B cell (primary cell): ENCODE measurements around the gene CHTOP. TPM values are rescaled to one million over a fixed set of nuclear protein-coding genes. Genes with fewer than 3 reads are reported as not detected.

Experiments
- ATAC-seq: fragments of 200-7000 bp; cut with Tn5 transposase; one replicate; pipeline ENCODE4 v1.10.0; 2021; ENCODE audit warnings: low read depth, mild to moderate bottlenecking, moderate number of reproducible peaks, moderate library complexity
- CTCF ChIA-PET: fragments of 350-600 bp; sonication (Branson Sonifier 250); formaldehyde crosslinking; loops from one replicate; lab custom pipeline; 2021; ENCODE audit warnings: antibody characterized with exemption, inconsistent platforms; lab: Charles Lee
- POLR2A ChIA-PET: fragments of 350-600 bp; sonication (Branson Sonifier 250); formaldehyde crosslinking; loops from one replicate; lab custom pipeline; 2021; ENCODE audit warnings: antibody characterized with exemption; lab: Charles Lee
- DNase-seq: peaks from one replicate; pipeline ENCODE4 v3.0.0; 2013
- H2AFZ ChIP-seq: 2 replicates; pipeline ENCODE4 v1.6.1; 2012; ENCODE audit warnings: mild to moderate bottlenecking, low read depth, low read length; ENCODE audit not compliant: insufficient read depth, poor library complexity, severe bottlenecking
- H3K27ac ChIP-seq, 2 donors: 1 replicate in 1 of 2; 2 replicates in 1 of 2; pipeline ENCODE4 v1.5.1; 2012 to 2013; ENCODE audit warnings: low read length in 2 of 2, mild to moderate bottlenecking in 2 of 2, moderate library complexity in 1 of 2
- H3K27me3 ChIP-seq, 4 experiments: fragments of 200-600 bp in 1 of 4; sonication (generic) in 1 of 4; replicated peaks in 1 of 4; 1 replicate in 2 of 4; 2 replicates in 2 of 4; pipeline versions ENCODE4 v1.6.1 to v1.7.0; 2013 to 2016; ENCODE audit warnings: low read length in 3 of 4, mild to moderate bottlenecking in 2 of 4, mixed read lengths in 1 of 4, moderate library complexity in 1 of 4; ENCODE audit not compliant: insufficient read depth in 4 of 4, control insufficient read depth in 3 of 4; ENCODE audit errors: control extremely low read depth in 1 of 4
- H3K36me3 ChIP-seq, 2 experiments: replicated peaks in 1 of 2; 1 replicate in 1 of 2; 2 replicates in 1 of 2; pipeline versions ENCODE4 v1.6.1 to v1.7.1; 2013; ENCODE audit warnings: low read length in 1 of 2; ENCODE audit not compliant: insufficient read depth in 2 of 2, control insufficient read depth in 1 of 2; ENCODE audit errors: control extremely low read depth in 1 of 2, extremely low read depth in 1 of 2
- H3K4me1 ChIP-seq, 2 donors: fragments of 200-600 bp in 1 of 2; sonication (generic) in 1 of 2; 1 replicate in 1 of 2; 2 replicates in 1 of 2; pipeline versions ENCODE4 v1.5.1 to v1.6.1; 2013 to 2017; ENCODE audit warnings: low read length in 2 of 2; ENCODE audit not compliant: control insufficient read depth in 2 of 2, insufficient read depth in 2 of 2
- H3K4me2 ChIP-seq: replicated peaks from 2 replicates; pipeline ENCODE3; 2012; ENCODE audit warnings: mild to moderate bottlenecking, low read depth, low read length; ENCODE audit not compliant: poor library complexity, severe bottlenecking
- H3K4me3 ChIP-seq, 5 experiments: fragments of 200-600 bp in 1 of 5; sonication (generic) in 1 of 5; 1 replicate in 3 of 5; 2 replicates in 2 of 5; pipeline versions ENCODE4 v1.5.1 to v1.7.0; 2011 to 2016; ENCODE audit warnings: low read length in 4 of 5, mild to moderate bottlenecking in 4 of 5, low read depth in 2 of 5, control low read depth in 1 of 5, moderate library complexity in 1 of 5; ENCODE audit not compliant: insufficient read depth in 1 of 5; ENCODE audit errors: control extremely low read depth in 1 of 5, extremely low read depth in 1 of 5
- H3K79me2 ChIP-seq: fragments of 200-600 bp; sonication (generic); one replicate; pipeline ENCODE4 v1.6.0; 2016; ENCODE audit warnings: low read length; ENCODE audit not compliant: control insufficient read depth, insufficient read depth
- H3K9ac ChIP-seq: fragments of 200-600 bp; sonication (generic); 2 replicates; pipeline ENCODE4 v1.6.1; 2017; ENCODE audit warnings: mild to moderate bottlenecking, low read length, moderate library complexity
- H3K9me3 ChIP-seq, 3 donors: one replicate each; pipeline versions ENCODE4 v1.6.1 to v1.7.1; 2013; ENCODE audit warnings: low read length in 2 of 3; ENCODE audit not compliant: control insufficient read depth in 2 of 3, insufficient read depth in 1 of 3; ENCODE audit errors: control extremely low read depth in 1 of 3
- H4K20me1 ChIP-seq: 2 replicates; pipeline ENCODE4 v1.6.0; 2012; ENCODE audit warnings: mild to moderate bottlenecking, low read length; ENCODE audit not compliant: insufficient read depth, control insufficient read depth, poor library complexity, severe bottlenecking
- H3K27ac Mint-ChIP-seq: one replicate; pipeline ENCODE4 v1.8.0; 2021; ENCODE audit warnings: mixed read lengths
- H3K27me3 Mint-ChIP-seq: one replicate; pipeline ENCODE4 v1.8.0; 2021; ENCODE audit warnings: mixed read lengths
- H3K4me1 Mint-ChIP-seq: one replicate; pipeline ENCODE4 v1.8.0; 2021; ENCODE audit warnings: mixed read lengths
- H3K4me3 Mint-ChIP-seq: one replicate; pipeline ENCODE4 v1.8.0; 2021; ENCODE audit warnings: mixed read lengths
- H3K9me3 Mint-ChIP-seq: one replicate; pipeline ENCODE4 v1.8.0; 2022; ENCODE audit warnings: mixed read lengths; ENCODE audit not compliant: insufficient read depth
- EZH2 ChIP-seq: IDR thresholded peaks from 2 replicates; pipeline ENCODE4 v1.6.1; 2012; ENCODE audit warnings: borderline replicate concordance, low read depth, mild to moderate bottlenecking, moderate library complexity, low read length; ENCODE audit not compliant: insufficient read depth, poor library complexity, severe bottlenecking
- WGBS: methylation state at CpG from one replicate; pipeline ENCODE4 v1.1.5; 2013; ENCODE audit warnings: missing lambda C conversion rate; ENCODE audit not compliant: insufficient coverage; 5-methylcytosine and 5-hydroxymethylcytosine counted together
- intact Hi-C: fragments of 100-400 bp; cut with micrococcal nuclease; formaldehyde crosslinking; loops from one replicate; pipeline ENCODE4 v1.10.0; 2022
- polyA plus RNA-seq: library from polyadenylated mRNA; depleted of rRNA; stranded (reverse); fragments of >200 nt; gene quantifications from 2 replicates; pipeline ENCODE4 v1.2.3, GENCODE V29; 2012
- total RNA-seq, 2 donors: library from RNA; stranded (reverse); fragments of 120-200 nt in 1 of 2; gene quantifications; 1 replicate in 1 of 2; 2 replicates in 1 of 2; pipeline versions ENCODE4 v1.2.3 to v1.2.4, GENCODE V29; 2013 to 2022
- TF ChIP-seq, protein P1 (sequence below): fragments of 200-600 bp; IDR thresholded peaks from one replicate; pipeline ENCODE4 v1.8.0; 2022; ENCODE audit warnings: antibody characterized with exemption, mild to moderate bottlenecking

Gene CHTOP
- total and polyA plus RNA-seq, 2 donors (not counting 1 experiment from before 2014, with no cell fraction given), result 87.0 to 156 TPM

DNA sequence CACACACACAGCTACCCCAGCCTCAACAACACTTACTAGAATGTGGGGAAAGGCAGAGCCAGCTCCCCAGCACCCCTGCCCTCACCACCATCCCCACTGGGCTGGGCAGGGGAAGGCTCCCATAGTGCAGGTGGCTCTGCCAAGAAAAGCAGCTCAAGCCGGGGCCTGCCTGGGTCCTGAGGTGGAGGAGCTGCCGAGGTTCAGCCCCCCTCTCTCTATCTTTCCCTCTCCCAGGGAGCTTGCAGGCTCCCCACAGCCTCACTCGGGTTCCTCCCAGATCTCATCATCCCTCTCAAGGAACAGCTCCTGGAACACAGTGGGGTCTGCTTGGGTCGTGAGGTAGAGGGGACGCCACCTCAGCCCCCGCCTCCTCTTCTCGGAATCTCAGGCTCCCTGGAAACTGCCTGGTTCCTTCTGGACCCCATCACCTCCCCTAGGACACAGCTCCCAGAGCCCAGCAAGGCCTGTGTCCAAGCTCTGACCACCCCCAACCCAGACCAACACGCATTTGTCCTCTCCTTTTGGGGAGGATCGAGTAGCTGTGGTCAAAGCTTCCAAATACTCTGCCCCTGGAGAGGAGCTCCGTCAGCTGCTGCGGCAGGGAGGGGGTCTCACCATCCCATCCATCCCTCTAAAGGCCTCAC, 21.6 kb upstream of the CHTOP start:
- no peaks in the 10 kb centered on the region for H3K79me2 ChIP-seq
- 98% methylated on average over 8 of the region's 11 CpGs for WGBS
- no peak overlapping the region for H3K27ac Mint-ChIP-seq

DNA sequence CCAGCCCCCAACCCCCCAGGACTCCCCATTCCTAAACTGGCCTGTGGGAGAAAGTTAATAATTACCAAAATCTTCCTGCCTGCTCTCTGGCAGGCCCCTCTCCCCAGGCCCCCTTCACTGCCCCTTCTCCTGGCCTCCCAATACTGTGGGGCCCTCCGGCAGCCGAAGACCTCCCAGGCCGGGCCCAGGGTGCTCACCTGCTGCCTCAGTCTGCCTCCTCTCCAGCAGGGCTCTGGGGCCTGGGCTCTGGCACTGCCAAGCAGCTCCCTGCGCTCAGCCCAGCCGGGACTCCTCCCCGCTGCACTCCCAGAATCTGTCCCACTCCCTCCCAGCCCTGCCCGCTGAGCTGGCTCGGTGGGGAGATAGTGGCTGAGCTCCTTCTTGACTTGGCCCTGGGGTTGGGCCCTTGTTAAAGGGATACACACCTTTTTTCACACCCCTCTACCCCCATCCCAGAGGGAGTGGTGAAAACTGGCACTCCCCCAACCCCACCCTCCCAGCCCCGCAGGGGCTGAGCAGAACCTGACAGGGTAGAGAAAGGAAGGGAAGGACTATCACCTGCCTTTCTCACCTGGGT, 21.0 kb upstream of the CHTOP start, which contains the start of gene S100A16:
S100A16 (minus strand) TSS at position 383 of the 577 bp plus-strand sequence. CDS start 4,986 bp downstream, outside the sequence.
- H3K4me3 ChIP-seq, result no peak within 1 kb of the TSS
- Mint-ChIP-seq H3K4me3 (no peak within 1 kb of the TSS), H3K4me1 (no peaks in the 10 kb centered on the region), H3K27ac (no peak within 1 kb of the TSS), H3K9me3 (no peaks in the 10 kb centered on the region), H3K27me3 (no peaks in the 10 kb centered on the region)
- no peak within 1 kb of the TSS for H3K4me2 ChIP-seq
- DNase-seq (no peak), ATAC-seq (no peak)
- intact Hi-C loops, result no loop called here
- no peaks in the 10 kb centered on the region for H4K20me1 ChIP-seq
- H3K4me1 ChIP-seq, result peaks cover 8 to 9% of the 10 kb centered on the region in 2 donors
- H2AFZ ChIP-seq, result no peak within 1 kb of the TSS
- no peak for TF ChIP-seq EZH2
- TF ChIP-seq, protein P1, sequence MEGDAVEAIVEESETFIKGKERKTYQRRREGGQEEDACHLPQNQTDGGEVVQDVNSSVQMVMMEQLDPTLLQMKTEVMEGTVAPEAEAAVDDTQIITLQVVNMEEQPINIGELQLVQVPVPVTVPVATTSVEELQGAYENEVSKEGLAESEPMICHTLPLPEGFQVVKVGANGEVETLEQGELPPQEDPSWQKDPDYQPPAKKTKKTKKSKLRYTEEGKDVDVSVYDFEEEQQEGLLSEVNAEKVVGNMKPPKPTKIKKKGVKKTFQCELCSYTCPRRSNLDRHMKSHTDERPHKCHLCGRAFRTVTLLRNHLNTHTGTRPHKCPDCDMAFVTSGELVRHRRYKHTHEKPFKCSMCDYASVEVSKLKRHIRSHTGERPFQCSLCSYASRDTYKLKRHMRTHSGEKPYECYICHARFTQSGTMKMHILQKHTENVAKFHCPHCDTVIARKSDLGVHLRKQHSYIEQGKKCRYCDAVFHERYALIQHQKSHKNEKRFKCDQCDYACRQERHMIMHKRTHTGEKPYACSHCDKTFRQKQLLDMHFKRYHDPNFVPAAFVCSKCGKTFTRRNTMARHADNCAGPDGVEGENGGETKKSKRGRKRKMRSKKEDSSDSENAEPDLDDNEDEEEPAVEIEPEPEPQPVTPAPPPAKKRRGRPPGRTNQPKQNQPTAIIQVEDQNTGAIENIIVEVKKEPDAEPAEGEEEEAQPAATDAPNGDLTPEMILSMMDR, result no peak
- POLR2A ChIA-PET, result no interaction called here
- CTCF ChIA-PET, result interaction anchor here (1.1 kb wide), 1 partner anchor 12 kb away, joined by 3 read pairs; no protein-coding TSS in a partner anchor
- H3K36me3 ChIP-seq, result no peaks in the 10 kb centered on the region
- WGBS, result 100% methylated on average over 7 of the region's 9 CpGs
- H3K9ac ChIP-seq, result no peak within 1 kb of the TSS
- no peaks in the 10 kb centered on the region for H3K9me3 ChIP-seq
- H3K27me3 ChIP-seq, result no peaks in the 10 kb centered on the region
- no peaks in the 10 kb centered on the region for H3K79me2 ChIP-seq
- H3K27ac ChIP-seq, result no peak within 1 kb of the TSS

More for the DNA sequence above, 21.6 kb upstream of the CHTOP start:
- Mint-ChIP-seq H3K4me1 (no peaks in the 10 kb centered on the region), H3K4me3 (no peak overlapping the region), H3K27me3 (no peaks in the 10 kb centered on the region), H3K9me3 (no peaks in the 10 kb centered on the region)
- Histone ChIP-seq H2AFZ (no peak overlapping the region), H4K20me1 (no peaks in the 10 kb centered on the region), H3K27ac (no peak overlapping the region), H3K9ac (no peak overlapping the region), H3K4me3 (no peak overlapping the region), H3K4me2 (no peak overlapping the region), H3K4me1 (peaks cover 1 to 3% of the 10 kb centered on the region in 2 donors), H3K9me3 (no peaks in the 10 kb centered on the region), H3K27me3 (no peaks in the 10 kb centered on the region), H3K36me3 (no peaks in the 10 kb centered on the region)
- CTCF ChIA-PET, result interaction anchor here (0.6 to 0.7 kb wide), 2 partner anchors 44 to 61 kb away, joined by 3 to 4 read pairs; no protein-coding TSS in a partner anchor
- no peak for ATAC-seq
- intact Hi-C loops, result no loop called here
- POLR2A ChIA-PET, result no interaction called here
- DNase-seq, result no peak
- TF ChIP-seq, protein P1, result no peak
- no peak for TF ChIP-seq EZH2
